GM12872 (cell line): ENCODE data around the gene KIF1C.

Experiments
- CTCF ChIP-seq: IDR thresholded peaks from 3 replicates; pipeline ENCODE4 v1.5.1; 2011; ENCODE audit warnings: low read depth, mild to moderate bottlenecking, low read length, moderate library complexity; ENCODE audit not compliant: insufficient read depth

The KIF1C gene

GRCh38 chr17:4970273-4970672 is 27.5 kb upstream of the KIF1C start:
- no peak for TF ChIP-seq CTCF

DNA sequence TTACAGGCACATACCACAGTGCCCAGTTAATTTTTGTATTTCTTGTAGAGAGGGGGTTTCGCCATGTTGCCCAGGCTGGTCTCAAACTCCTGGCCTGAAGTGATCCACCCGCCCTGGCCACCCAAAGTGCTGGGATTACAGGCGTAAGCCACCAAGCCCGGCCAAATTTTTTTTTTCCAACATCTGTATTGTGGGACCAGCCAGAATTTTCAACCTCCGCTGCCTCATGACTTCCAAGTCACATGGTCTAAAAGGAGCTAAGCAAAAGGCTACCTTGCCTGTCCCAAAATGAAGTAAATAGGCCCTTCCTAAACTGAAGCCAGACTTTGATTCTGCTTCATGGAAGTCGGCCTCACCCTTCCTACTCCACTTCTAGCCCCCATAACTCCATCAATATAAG is 25.9 kb upstream of the KIF1C start:
- TF ChIP-seq CTCF: no peak

- TF ChIP-seq CTCF: no peak
Measured at GRCh38 chr17:4972322-4972721, 25.4 kb upstream of the KIF1C start.

DNA sequence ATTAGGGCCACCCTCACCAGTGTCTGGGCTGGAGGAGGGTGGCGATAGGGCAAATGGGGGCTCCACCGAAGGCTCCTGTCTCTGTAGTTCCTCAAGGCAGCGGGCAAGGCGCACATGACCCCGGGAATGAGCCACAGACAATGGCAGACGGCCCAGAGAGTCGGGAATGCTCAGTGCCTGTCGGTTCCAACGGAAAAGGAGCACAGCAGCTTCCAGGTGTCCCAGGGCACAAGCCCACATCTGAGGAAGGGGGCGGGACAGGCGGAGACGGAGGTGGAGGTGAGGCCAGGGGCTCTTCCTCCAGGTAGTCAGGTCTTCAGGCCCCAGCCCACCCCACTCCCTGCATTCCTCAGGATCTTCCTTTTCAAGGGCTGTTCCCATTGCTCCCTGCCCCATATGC is 25.0 kb upstream of the KIF1C start:
- TF ChIP-seq CTCF: no peak

GRCh38 chr17:4973256-4974114 is 24.3 kb upstream of the KIF1C start:
- TF ChIP-seq CTCF: no peak

GRCh38 chr17:4974115-4974670 is 23.6 kb upstream of the KIF1C start:
- no peak for TF ChIP-seq CTCF

- TF ChIP-seq CTCF: no peak
Measured at GRCh38 chr17:4978726-4979125, 19.0 kb upstream of the KIF1C start.
